MM.1S (cell line): Measurements from ENCODE around the gene ZNF92.

Source experiments
- EZH2 ChIP-seq: fragments of 300-600 bp; sonication (generic); optimal IDR thresholded peaks from 2 replicates; pipeline ENCODE3; 2017; ENCODE audit warnings: low read depth, mild to moderate bottlenecking, antibody characterized with exemption, low read length, mixed read lengths
- EZH2phosphoT487 ChIP-seq: fragments of 300-600 bp; sonication (generic); IDR thresholded peaks from 2 replicates; pipeline ENCODE4 v1.6.1; 2018; ENCODE audit warnings: antibody characterized with exemption, low read length
- TF ChIP-seq, protein P1 (sequence below): fragments of 300-600 bp; sonication (generic); IDR thresholded peaks from 2 replicates; pipeline ENCODE4 v1.5.1; 2016; ENCODE audit warnings: antibody characterized with exemption, low read length, mixed read lengths

- TF ChIP-seq, protein P1, sequence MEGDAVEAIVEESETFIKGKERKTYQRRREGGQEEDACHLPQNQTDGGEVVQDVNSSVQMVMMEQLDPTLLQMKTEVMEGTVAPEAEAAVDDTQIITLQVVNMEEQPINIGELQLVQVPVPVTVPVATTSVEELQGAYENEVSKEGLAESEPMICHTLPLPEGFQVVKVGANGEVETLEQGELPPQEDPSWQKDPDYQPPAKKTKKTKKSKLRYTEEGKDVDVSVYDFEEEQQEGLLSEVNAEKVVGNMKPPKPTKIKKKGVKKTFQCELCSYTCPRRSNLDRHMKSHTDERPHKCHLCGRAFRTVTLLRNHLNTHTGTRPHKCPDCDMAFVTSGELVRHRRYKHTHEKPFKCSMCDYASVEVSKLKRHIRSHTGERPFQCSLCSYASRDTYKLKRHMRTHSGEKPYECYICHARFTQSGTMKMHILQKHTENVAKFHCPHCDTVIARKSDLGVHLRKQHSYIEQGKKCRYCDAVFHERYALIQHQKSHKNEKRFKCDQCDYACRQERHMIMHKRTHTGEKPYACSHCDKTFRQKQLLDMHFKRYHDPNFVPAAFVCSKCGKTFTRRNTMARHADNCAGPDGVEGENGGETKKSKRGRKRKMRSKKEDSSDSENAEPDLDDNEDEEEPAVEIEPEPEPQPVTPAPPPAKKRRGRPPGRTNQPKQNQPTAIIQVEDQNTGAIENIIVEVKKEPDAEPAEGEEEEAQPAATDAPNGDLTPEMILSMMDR = no peak
- TF ChIP-seq EZH2phosphoT487 (no peak), EZH2 (no peak)
These were observed 19.4 kb upstream of the ZNF92 start for GRCh38 chr7:65354263-65354662.
